CD4-positive, alpha-beta T cell treated with Interleukin-12 subunit alpha and Interleukin-12 subunit beta, for 1 hour (primary cell): ENCODE results near the gene TBC1D8.

Experiments
- DNase-seq: peaks from one replicate; pipeline ENCODE4 v3.0.0-alpha.2; 2020

TBC1D8 gene

GRCh38 chr2:101161658-101162057 lies 10.5 kb upstream of the TBC1D8 start:
- no peak for DNase-seq

- no peak for DNase-seq
These were observed 9.3 kb upstream of the TBC1D8 start for GRCh38 chr2:101160454-101160853.

- DNase-seq: no peak
These were observed 8.3 kb upstream of the TBC1D8 start for GRCh38 chr2:101159526-101159925.

DNA sequence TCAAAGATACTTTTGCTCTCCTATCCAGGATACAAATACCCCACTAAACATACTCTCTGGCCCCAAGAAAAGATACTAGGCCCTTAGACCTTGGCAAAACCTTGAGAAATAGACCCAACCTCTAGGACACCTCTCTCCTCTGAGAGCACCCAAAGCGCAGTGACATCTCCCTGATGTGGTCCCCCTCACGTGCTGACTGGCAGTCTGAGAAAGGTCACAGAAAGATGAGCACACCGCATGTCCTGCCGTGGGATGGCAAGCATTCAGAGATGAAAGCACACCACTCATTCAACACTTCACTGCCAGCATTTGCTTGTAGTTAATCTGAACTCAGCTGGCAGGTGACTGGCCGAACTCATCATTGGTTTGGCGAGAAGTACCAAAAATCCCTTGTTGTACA lies 6.1 kb upstream of the TBC1D8 start:
- DNase-seq: no peak

DNA sequence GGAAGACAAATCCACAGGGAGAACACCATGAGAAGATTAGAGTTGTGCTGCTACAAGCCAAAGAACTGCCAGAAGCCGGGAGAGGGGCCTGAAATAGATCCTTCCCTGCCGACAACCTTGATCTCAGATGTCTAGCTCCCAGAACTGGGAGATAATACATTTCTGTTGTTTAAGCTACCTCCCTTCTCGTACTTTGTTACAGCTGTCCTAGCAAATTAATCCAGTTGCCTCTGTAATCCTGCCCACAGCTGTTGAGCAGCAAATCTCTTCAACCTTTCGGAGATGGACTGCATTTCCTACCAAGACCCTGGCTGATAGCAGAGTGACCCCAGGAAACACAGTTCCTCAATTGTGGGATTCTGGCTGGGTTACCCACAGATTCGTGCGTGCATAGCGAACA lies 2.6 kb upstream of the TBC1D8 start:
- DNase-seq: no peak

DNA sequence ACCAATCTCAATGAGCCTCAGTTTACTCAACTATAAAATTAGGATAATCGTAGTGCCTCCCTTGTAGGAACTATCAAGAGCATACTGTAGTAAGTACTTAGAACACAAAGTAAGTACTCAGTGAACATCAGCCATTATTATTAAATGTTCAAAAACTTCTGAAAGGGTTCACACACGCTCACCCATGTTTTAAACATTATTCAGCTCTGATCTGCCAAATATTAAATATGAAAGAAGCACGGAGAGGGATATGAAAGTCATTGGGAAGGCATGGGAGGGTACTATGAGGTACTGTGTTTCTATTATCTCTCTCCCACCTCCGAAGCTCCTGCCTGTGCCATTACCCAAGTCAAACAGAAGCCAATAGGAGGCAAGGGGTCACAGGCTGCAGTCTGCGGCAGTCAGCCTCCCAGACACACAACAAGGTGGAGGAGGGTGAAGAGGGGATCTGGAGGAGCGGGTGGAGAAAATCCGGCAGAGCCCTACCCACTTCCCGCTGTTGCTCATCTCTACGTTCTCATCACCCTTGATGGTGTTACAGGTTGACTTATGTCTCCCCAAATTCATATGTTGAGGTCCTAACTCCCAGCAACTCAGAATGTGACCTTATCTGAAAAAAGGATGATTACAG lies 2.0 kb upstream of the TBC1D8 start:
- DNase-seq: no peak

DNA sequence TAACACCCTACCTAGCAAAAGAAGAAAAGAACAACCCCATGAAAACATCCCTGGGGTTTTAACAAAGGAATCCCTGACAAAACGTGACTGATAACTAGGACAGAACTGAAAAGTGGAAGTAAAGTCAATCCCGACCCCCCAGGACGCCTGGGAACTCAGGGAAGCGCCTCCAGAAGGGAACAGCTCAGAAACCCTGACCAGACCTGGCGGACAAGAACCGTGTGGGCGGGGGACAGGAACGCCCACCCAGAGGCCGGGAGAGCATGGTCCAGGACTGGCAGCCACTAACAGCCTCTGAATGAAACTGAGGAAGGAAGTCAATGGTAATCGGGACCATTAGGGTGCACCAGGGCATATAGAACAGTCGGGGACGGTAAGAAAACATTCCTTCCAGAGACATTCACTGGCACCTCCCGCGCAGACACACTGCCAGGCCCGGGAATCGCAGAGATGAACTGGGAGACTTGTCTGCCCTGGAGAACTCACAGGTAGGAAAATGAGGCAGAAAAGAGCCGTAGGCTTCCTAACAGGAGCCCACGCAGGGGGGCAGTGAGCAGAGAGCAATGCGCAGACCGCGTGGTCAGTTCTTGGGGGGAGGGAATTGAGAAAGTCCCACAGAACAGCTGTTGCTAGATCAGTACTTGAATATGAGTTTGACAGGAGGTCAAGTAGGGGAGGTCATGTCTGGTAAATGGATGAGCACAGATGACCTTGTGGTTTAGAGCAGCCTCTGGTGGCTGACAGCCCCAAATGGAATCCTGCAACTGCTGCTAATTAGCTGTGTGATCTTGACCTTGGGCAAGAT lies 1.3 kb upstream of the TBC1D8 start:
- DNase-seq: peak; percentile 25

- no peak for DNase-seq
These were observed 683 bp upstream of the TBC1D8 start for GRCh38 chr2:101151859-101152271.

GRCh38 chr2:101150306-101151145 lies 656 bp downstream of the TBC1D8 start:
- no peak for DNase-seq

GRCh38 chr2:101149241-101150192 lies 1.7 kb downstream of the TBC1D8 start:
- no peak for DNase-seq

DNA sequence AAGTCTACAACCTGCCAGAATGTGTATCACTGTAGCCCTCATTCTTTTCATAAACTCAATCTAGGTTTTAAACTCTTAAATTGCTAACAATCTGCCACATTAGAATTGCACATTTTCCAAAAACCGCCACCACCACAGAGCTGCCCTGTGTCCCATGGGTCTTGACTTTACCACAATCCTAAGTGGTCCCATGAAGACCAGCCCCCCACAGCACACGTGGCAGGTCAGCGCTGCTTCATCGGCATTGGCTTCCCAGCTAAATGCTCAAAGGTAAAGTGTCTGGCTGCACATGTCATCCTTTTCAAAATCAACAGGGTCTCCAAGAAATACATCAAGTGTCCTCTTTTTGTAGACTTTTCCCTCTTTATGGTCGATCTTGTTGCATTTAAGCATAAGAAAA lies 2.4 kb downstream of the TBC1D8 start:
- DNase-seq: no peak

GRCh38 chr2:101147971-101148370 lies 3.2 kb downstream of the TBC1D8 start:
- no peak for DNase-seq

DNA sequence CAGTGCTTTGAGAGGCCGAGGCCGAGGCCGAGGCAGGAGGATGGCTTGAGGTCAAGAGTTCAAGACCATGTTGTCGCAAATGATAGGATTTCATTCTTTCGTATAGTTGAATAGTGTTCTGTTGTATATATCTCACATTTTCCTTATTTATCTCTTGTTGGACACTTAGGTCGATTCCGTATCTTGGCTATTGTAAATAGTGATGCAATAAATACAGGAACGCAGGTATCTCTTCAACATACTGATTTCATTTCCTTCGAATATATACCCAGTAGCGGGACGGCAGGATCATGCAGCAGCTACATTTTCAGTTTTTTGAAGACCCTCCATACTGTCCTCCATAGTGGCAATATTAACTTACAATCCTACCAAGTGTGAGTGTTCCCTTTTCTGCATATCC lies 4.1 kb downstream of the TBC1D8 start:
- no peak for DNase-seq

DNA sequence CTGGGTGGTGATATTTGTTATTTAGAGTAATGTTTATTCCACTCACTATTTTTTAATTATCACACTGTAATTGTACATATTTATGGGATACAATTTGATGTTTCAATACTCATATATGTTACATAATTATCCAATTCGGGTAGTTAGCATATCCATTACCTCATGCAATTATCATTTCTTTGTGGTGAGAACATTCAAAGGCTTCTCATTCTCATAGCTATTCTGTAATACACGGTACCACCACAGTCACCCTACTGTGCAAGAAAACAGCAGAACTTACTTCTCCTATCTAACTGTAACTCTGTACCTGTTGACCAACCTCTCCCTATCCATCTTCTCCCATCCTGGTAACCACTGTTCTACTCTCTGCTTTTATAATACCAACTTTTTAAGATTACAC lies 4.6 kb downstream of the TBC1D8 start:
- no peak for DNase-seq

DNA sequence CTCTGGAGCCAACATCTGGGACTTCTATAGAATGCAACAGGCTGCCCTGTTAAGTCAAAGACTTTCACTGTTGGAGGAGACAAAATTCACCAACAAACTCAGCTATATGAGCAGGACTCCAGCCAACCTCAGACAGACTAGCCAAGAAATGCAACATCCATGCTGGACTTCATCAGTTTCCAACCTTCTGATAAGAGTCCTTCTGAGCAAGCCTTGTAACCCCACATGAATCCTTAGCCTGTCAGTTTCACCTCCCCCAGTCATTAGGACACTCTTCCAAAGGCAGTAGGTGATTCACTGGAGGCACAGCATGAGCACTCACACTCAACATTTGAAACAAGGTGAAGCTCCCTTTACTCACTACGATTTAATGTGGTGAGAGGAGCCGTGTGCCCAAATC lies 5.8 kb downstream of the TBC1D8 start:
- DNase-seq: no peak

GRCh38 chr2:101142163-101142562 lies 9.0 kb downstream of the TBC1D8 start:
- DNase-seq: no peak

- no peak for DNase-seq
These were observed 10.1 kb downstream of the TBC1D8 start for GRCh38 chr2:101140978-101141655.

- DNase-seq: no peak
These were observed 10.9 kb downstream of the TBC1D8 start for GRCh38 chr2:101140237-101140636.

DNA sequence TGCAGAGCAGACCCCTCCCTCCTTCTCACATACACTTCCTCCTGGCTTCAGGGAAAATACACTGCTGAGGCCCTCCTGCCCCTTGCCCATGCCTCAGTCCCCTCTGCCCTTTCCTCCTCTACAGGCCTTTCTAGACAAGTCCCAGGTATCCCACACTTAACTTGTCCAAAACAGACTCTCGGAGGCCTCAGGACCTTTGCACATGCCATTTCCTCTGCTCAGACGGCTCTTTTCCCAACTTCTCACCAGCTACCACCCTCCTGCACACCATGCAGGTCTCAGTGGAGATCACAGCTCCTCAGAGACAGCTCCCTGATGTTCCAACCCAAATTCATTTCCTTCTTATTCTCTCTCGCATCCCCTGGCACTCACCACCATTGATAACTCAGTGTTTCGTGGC lies 11.7 kb downstream of the TBC1D8 start:
- no peak for DNase-seq

GRCh38 chr2:101135412-101136296 lies 15.5 kb downstream of the TBC1D8 start:
- no peak for DNase-seq
